Measurements from ENCODE around the gene HMGCS1.

HMGCS1 gene

GRCh38 chr5:43352131-43352530, 38.9 kb upstream of the HMGCS1 start:
- no peak overlapping the region for H2AFZ ChIP-seq (ENCODE audit: low read length)
- no peak overlapping the region for H3K18ac ChIP-seq (ENCODE audit: low read length)
- no peaks in the 10 kb centered on the region for H3K36me3 ChIP-seq (replicated peaks in 1 of 2; ENCODE audit: control insufficient read depth in 2 of 2, insufficient read depth in 2 of 2, low read length in 2 of 2)
- no peak overlapping the region for H2BK12ac ChIP-seq (ENCODE audit: low read length)
- no peak overlapping the region for H4K8ac ChIP-seq (ENCODE audit: low read depth, low read length)
- H3K27ac ChIP-seq (replicated peaks; ENCODE audit: low read length): no peak overlapping the region
- H2BK5ac ChIP-seq (ENCODE audit: low read length): no peak overlapping the region
- peaks cover 0 to 4% of the 10 kb centered on the region in 2 donors for H3K9me3 ChIP-seq (replicated peaks in 1 of 2; ENCODE audit: control insufficient read depth in 2 of 2, insufficient read depth in 1 of 2, low read depth in 1 of 2, low read length in 2 of 2)
- H3K4me1 ChIP-seq (ENCODE audit: control insufficient read depth in 2 of 2, insufficient read depth in 1 of 2, low read depth in 1 of 2, low read length in 2 of 2): no peaks in the 10 kb centered on the region
- no peak overlapping the region for H3K4ac ChIP-seq (ENCODE audit: low read length)
- H3K4me2 ChIP-seq (ENCODE audit: insufficient read depth, low read length, poor library complexity, severe bottlenecking): no peak overlapping the region
- H3K4me3 ChIP-seq (ENCODE audit: low read length in 2 of 2): no peak overlapping the region
- DNase-seq (ENCODE audit: low spot score): no peak
- H4K91ac ChIP-seq (ENCODE audit: low read depth, low read length, poor library complexity): no peak overlapping the region
- no peak overlapping the region for H3K14ac ChIP-seq (ENCODE audit: low read length)
- H2AK5ac ChIP-seq (ENCODE audit: low read depth, low read length): no peak overlapping the region
- H3K79me1 ChIP-seq (ENCODE audit: low read depth, low read length): no peaks in the 10 kb centered on the region
- peaks cover 0 to 27% (median 0%) of the 10 kb centered on the region in 3 experiments for H3K27me3 ChIP-seq (ENCODE audit: control insufficient read depth in 3 of 3, insufficient read depth in 3 of 3, low read depth in 1 of 3, low read length in 3 of 3)
- no CpG with 5 or more reads among the region's 3 CpGs for WGBS, 2 donors (ENCODE audit: extremely low coverage in 2 of 2, insufficient read length in 2 of 2, insufficient replicate concordance in 1 of 2)
- no peak overlapping the region for H2BK120ac ChIP-seq (ENCODE audit: low read depth, low read length)
- H3K9ac ChIP-seq (ENCODE audit: low read depth, low read length, poor library complexity): no peak overlapping the region
- H2BK15ac ChIP-seq (ENCODE audit: low read length): no peak overlapping the region
- H3K23ac ChIP-seq (ENCODE audit: low read depth, low read length, poor library complexity): no peak overlapping the region

GRCh38 chr5:43348861-43349363, 35.7 kb upstream of the HMGCS1 start:
- Histone ChIP-seq H4K8ac (ENCODE audit: low read depth, low read length) (no peak overlapping the region), H3K79me1 (ENCODE audit: low read depth, low read length) (no peaks in the 10 kb centered on the region), H4K91ac (ENCODE audit: low read depth, low read length, poor library complexity) (no peak overlapping the region), H2BK120ac (ENCODE audit: low read depth, low read length) (no peak overlapping the region), H3K18ac (ENCODE audit: low read length) (no peak overlapping the region), H3K9me3 (replicated peaks in 1 of 2; ENCODE audit: control insufficient read depth in 2 of 2, insufficient read depth in 1 of 2, low read depth in 1 of 2, low read length in 2 of 2) (peaks cover 0 to 2% of the 10 kb centered on the region in 2 donors), H2BK15ac (ENCODE audit: low read length) (no peak overlapping the region), H3K27me3 (ENCODE audit: control insufficient read depth in 3 of 3, insufficient read depth in 3 of 3, low read depth in 1 of 3, low read length in 3 of 3) (peaks cover 0 to 18% (median 0%) of the 10 kb centered on the region in 3 experiments), H3K36me3 (replicated peaks in 1 of 2; ENCODE audit: control insufficient read depth in 2 of 2, insufficient read depth in 2 of 2, low read length in 2 of 2) (no peaks in the 10 kb centered on the region), H2BK12ac (ENCODE audit: low read length) (no peak overlapping the region), H3K27ac (replicated peaks; ENCODE audit: low read length) (no peak overlapping the region), H3K9ac (ENCODE audit: low read depth, low read length, poor library complexity) (no peak overlapping the region), H3K23ac (ENCODE audit: low read depth, low read length, poor library complexity) (no peak overlapping the region), H2BK5ac (ENCODE audit: low read length) (no peak overlapping the region), H3K4ac (ENCODE audit: low read length) (no peak overlapping the region), H2AK5ac (ENCODE audit: low read depth, low read length) (no peak overlapping the region), H3K14ac (ENCODE audit: low read length) (no peak overlapping the region), H2AFZ (ENCODE audit: low read length) (no peak overlapping the region), H3K4me3 (ENCODE audit: low read length in 2 of 2) (no peak overlapping the region), H3K4me2 (ENCODE audit: insufficient read depth, low read length, poor library complexity, severe bottlenecking) (no peak overlapping the region), H3K4me1 (ENCODE audit: control insufficient read depth in 2 of 2, insufficient read depth in 1 of 2, low read depth in 1 of 2, low read length in 2 of 2) (no peaks in the 10 kb centered on the region)
- no CpG with 5 or more reads among the region's 1 CpG for WGBS, 2 donors (ENCODE audit: extremely low coverage in 2 of 2, insufficient read length in 2 of 2, insufficient replicate concordance in 1 of 2)
- no peak for DNase-seq (ENCODE audit: low spot score)

DNA sequence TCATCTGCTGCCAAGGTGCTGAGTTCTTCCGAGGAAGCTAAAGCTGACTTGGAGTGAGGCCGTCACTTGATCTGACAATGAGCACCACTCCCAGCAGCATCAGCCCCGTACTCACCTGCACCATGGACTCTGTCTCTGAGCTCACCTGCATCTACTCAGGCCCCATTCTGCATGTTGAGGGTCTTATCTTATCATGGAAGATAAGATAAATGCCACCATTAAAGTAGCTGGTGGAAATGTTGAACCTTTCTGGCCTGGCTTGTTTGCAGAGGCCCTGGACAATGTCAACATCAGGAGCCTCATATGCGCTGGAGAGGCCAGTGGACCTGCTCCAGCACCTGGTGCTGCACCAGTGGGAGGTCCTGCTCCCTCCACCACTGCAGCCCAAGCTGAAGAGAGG, 35.0 kb upstream of the HMGCS1 start:
- DNase-seq (ENCODE audit: low spot score): no peak
- Histone ChIP-seq H3K27me3 (ENCODE audit: control insufficient read depth in 3 of 3, insufficient read depth in 3 of 3, low read depth in 1 of 3, low read length in 3 of 3) (peaks cover 0 to 12% (median 0%) of the 10 kb centered on the region in 3 experiments), H2BK5ac (ENCODE audit: low read length) (no peak overlapping the region), H2AFZ (ENCODE audit: low read length) (no peak overlapping the region), H3K4me1 (ENCODE audit: control insufficient read depth in 2 of 2, insufficient read depth in 1 of 2, low read depth in 1 of 2, low read length in 2 of 2) (no peaks in the 10 kb centered on the region), H3K9ac (ENCODE audit: low read depth, low read length, poor library complexity) (no peak overlapping the region), H3K4me2 (ENCODE audit: insufficient read depth, low read length, poor library complexity, severe bottlenecking) (no peak overlapping the region), H3K18ac (ENCODE audit: low read length) (no peak overlapping the region), H3K14ac (ENCODE audit: low read length) (no peak overlapping the region), H3K36me3 (replicated peaks in 1 of 2; ENCODE audit: control insufficient read depth in 2 of 2, insufficient read depth in 2 of 2, low read length in 2 of 2) (no peaks in the 10 kb centered on the region), H3K4ac (ENCODE audit: low read length) (no peak overlapping the region), H4K91ac (ENCODE audit: low read depth, low read length, poor library complexity) (no peak overlapping the region), H3K23ac (ENCODE audit: low read depth, low read length, poor library complexity) (no peak overlapping the region), H2BK120ac (ENCODE audit: low read depth, low read length) (no peak overlapping the region), H3K9me3 (replicated peaks in 1 of 2; ENCODE audit: control insufficient read depth in 2 of 2, insufficient read depth in 1 of 2, low read depth in 1 of 2, low read length in 2 of 2) (peaks cover 0 to 2% of the 10 kb centered on the region in 2 donors), H2BK15ac (ENCODE audit: low read length) (no peak overlapping the region), H2AK5ac (ENCODE audit: low read depth, low read length) (no peak overlapping the region), H3K79me1 (ENCODE audit: low read depth, low read length) (no peaks in the 10 kb centered on the region), H4K8ac (ENCODE audit: low read depth, low read length) (no peak overlapping the region), H3K27ac (replicated peaks; ENCODE audit: low read length) (no peak overlapping the region), H2BK12ac (ENCODE audit: low read length) (peak overlapping the region; percentile 25), H3K4me3 (ENCODE audit: low read length in 2 of 2) (no peak overlapping the region)
- WGBS, 2 donors (ENCODE audit: extremely low coverage in 2 of 2, insufficient read length in 2 of 2, insufficient replicate concordance in 1 of 2): no CpG with 5 or more reads among the region's 4 CpGs

- Histone ChIP-seq H3K36me3 (replicated peaks in 1 of 2; ENCODE audit: control insufficient read depth in 2 of 2, insufficient read depth in 2 of 2, low read length in 2 of 2) (no peaks in the 10 kb centered on the region), H2AK5ac (ENCODE audit: low read depth, low read length) (no peak overlapping the region), H3K23ac (ENCODE audit: low read depth, low read length, poor library complexity) (no peak overlapping the region), H3K4ac (ENCODE audit: low read length) (no peak overlapping the region), H3K9ac (ENCODE audit: low read depth, low read length, poor library complexity) (no peak overlapping the region), H3K4me2 (ENCODE audit: insufficient read depth, low read length, poor library complexity, severe bottlenecking) (no peak overlapping the region), H2BK15ac (ENCODE audit: low read length) (no peak overlapping the region), H2BK120ac (ENCODE audit: low read depth, low read length) (no peak overlapping the region), H3K79me1 (ENCODE audit: low read depth, low read length) (no peaks in the 10 kb centered on the region), H4K91ac (ENCODE audit: low read depth, low read length, poor library complexity) (no peak overlapping the region), H3K27me3 (ENCODE audit: control insufficient read depth in 3 of 3, insufficient read depth in 3 of 3, low read depth in 1 of 3, low read length in 3 of 3) (no peaks in the 10 kb centered on the region), H4K8ac (ENCODE audit: low read depth, low read length) (no peak overlapping the region), H3K4me3 (ENCODE audit: low read length in 2 of 2) (no peak overlapping the region), H2BK12ac (ENCODE audit: low read length) (no peak overlapping the region), H3K4me1 (ENCODE audit: control insufficient read depth in 2 of 2, insufficient read depth in 1 of 2, low read depth in 1 of 2, low read length in 2 of 2) (no peaks in the 10 kb centered on the region), H3K27ac (replicated peaks; ENCODE audit: low read length) (no peak overlapping the region), H3K18ac (ENCODE audit: low read length) (no peak overlapping the region), H2AFZ (ENCODE audit: low read length) (no peak overlapping the region), H2BK5ac (ENCODE audit: low read length) (no peak overlapping the region), H3K14ac (ENCODE audit: low read length) (no peak overlapping the region), H3K9me3 (replicated peaks in 1 of 2; ENCODE audit: control insufficient read depth in 2 of 2, insufficient read depth in 1 of 2, low read depth in 1 of 2, low read length in 2 of 2) (peaks cover 2 to 19% of the 10 kb centered on the region in 2 donors)
- no CpG with 5 or more reads among the region's 1 CpG for WGBS, 2 donors (ENCODE audit: extremely low coverage in 2 of 2, insufficient read length in 2 of 2, insufficient replicate concordance in 1 of 2)
- DNase-seq (ENCODE audit: low spot score): no peak
Measured at GRCh38 chr5:43338862-43339261, 25.6 kb upstream of the HMGCS1 start.
